GM12874 (cell line): ENCODE data around the gene LCTL.

ENCODE experiments used
- TF ChIP-seq, protein P1 (sequence below): IDR thresholded peaks from 2 replicates; pipeline ENCODE4 v1.5.1; 2011; ENCODE audit warnings: low read depth, mild to moderate bottlenecking, control low read depth, low read length, moderate library complexity; ENCODE audit not compliant: insufficient read depth

Gene LCTL

GRCh38 chr15:66563126-66563525, 2.7 kb downstream of the LCTL start:
- TF ChIP-seq, protein P1, sequence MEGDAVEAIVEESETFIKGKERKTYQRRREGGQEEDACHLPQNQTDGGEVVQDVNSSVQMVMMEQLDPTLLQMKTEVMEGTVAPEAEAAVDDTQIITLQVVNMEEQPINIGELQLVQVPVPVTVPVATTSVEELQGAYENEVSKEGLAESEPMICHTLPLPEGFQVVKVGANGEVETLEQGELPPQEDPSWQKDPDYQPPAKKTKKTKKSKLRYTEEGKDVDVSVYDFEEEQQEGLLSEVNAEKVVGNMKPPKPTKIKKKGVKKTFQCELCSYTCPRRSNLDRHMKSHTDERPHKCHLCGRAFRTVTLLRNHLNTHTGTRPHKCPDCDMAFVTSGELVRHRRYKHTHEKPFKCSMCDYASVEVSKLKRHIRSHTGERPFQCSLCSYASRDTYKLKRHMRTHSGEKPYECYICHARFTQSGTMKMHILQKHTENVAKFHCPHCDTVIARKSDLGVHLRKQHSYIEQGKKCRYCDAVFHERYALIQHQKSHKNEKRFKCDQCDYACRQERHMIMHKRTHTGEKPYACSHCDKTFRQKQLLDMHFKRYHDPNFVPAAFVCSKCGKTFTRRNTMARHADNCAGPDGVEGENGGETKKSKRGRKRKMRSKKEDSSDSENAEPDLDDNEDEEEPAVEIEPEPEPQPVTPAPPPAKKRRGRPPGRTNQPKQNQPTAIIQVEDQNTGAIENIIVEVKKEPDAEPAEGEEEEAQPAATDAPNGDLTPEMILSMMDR = no peak

GRCh38 chr15:66560856-66561525, 4.8 kb downstream of the LCTL start:
- TF ChIP-seq, protein P1 = no peak

DNA sequence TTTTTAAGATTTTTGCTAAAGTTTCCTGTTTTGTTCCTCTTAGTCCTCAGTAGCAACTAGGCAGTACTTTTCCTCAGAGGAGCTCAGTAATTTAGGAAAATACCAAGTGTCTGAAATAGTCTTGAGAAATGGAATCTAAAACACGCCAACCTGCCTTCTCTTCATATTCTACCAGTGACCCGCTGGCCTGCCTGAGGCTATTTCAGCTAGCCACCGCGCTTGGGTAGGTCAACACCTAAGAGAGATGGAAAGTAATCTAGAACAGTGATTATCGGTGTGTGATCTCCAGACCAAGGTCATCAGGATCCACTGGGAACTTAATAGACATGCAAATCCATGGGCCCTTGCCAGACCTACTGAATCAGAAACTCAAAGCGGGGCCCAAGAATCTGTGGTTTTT, 7.5 kb downstream of the LCTL start:
- TF ChIP-seq, protein P1 = no peak

DNA sequence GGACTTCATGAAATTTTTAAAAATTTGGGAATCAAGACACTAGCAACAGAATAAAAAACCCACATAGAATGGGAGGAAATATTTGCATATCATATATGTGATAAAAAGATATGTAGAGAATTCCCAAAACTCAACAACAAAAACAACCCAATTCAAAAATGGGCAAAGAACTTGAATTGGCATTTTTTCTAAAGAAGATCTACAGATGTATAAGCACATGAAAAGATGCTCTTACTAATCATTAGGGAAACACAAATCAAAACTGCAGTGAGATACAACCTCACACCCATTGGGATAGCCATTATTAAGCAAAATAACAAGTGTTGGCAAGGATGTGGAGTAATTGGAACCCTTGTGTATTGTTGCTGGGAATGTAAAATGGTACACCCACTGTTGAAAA, 10.1 kb downstream of the LCTL start:
- TF ChIP-seq, protein P1 = no peak

DNA sequence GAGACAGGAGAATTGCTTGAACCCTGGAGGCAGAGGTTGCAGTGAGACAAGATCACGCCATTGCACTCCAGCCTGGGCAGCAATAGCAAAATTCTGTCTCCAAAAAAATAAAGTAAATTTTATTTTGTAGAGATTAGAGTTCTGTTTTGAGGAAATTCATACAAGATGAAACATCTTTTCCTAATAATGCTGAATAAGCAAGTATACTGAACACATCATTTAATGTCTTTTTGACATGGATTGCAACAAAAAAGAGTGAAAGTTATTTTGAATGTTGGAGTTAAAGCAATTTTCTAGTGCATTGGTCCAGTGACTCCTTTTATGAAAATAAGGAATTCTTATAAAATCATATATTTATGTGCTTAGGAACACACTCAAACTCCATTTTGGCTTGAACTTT, 20.5 kb downstream of the LCTL start:
- TF ChIP-seq, protein P1 = no peak

GRCh38 chr15:66542896-66543295, 22.9 kb downstream of the LCTL start:
- TF ChIP-seq, protein P1 = no peak

GRCh38 chr15:66535056-66535455, 30.7 kb downstream of the LCTL start:
- TF ChIP-seq, protein P1 = no peak
